GM19468 (cell line): Measurements from ENCODE around the gene MYADML2.
"Not testable (repeated sequence)": the region's sequence is repeated elsewhere in the genome, so short reads cannot be mapped to it uniquely, and the experiment has no call there.

Source experiments
- ATAC-seq: cut with Tn5 transposase; IDR thresholded peaks from one replicate; pipeline ENCODE4 v1.9.1; 2021; ENCODE audit warnings: mild to moderate bottlenecking, moderate library complexity, moderate number of reproducible peaks; ENCODE audit not compliant: unreplicated experiment; ENCODE audit errors: extremely low read depth

Gene MYADML2

GRCh38 chr17:81927152-81927652, 19.8 kb downstream of the MYADML2 start:
- ATAC-seq, result no peak

GRCh38 chr17:81926451-81927151, 20.4 kb downstream of the MYADML2 start:
- no peak for ATAC-seq

GRCh38 chr17:81925860-81926450, 21.1 kb downstream of the MYADML2 start:
- ATAC-seq, result no peak

- ATAC-seq, result no peak
Measured at GRCh38 chr17:81924557-81925532, 22.2 kb downstream of the MYADML2 start.

- ATAC-seq, result no peak
Measured at GRCh38 chr17:81923302-81924260, 23.5 kb downstream of the MYADML2 start.

GRCh38 chr17:81922566-81923301, 24.3 kb downstream of the MYADML2 start:
- ATAC-seq, result no peak

GRCh38 chr17:81921996-81922565, 25.0 kb downstream of the MYADML2 start:
- ATAC-seq, result no peak

GRCh38 chr17:81921537-81921862, 25.5 kb downstream of the MYADML2 start:
- no peak for ATAC-seq

- ATAC-seq, result no peak
Measured at GRCh38 chr17:81920612-81921536, 26.2 kb downstream of the MYADML2 start.

- ATAC-seq, result no peak
Measured at GRCh38 chr17:81918832-81919545, 28.0 kb downstream of the MYADML2 start.

GRCh38 chr17:81918333-81918669, 28.7 kb downstream of the MYADML2 start:
- not testable (repeated sequence) for ATAC-seq

GRCh38 chr17:81917565-81918332, 29.3 kb downstream of the MYADML2 start, which contains the start of gene SIRT7:
TSS of gene SIRT7 (minus strand) at chr17:81918176. CDS start at chr17:81918131, 45 bp downstream.
- no peak for ATAC-seq

- no peak for ATAC-seq
Measured at GRCh38 chr17:81916234-81917001, 30.6 kb downstream of the MYADML2 start.

GRCh38 chr17:81915331-81915730, 31.7 kb downstream of the MYADML2 start:
- no peak for ATAC-seq

- no peak for ATAC-seq
Measured at GRCh38 chr17:81914103-81914850, 32.8 kb downstream of the MYADML2 start.
